GM15510 (cell line): ENCODE results near the gene DAD1.

Source experiments
- POLR2A ChIP-seq: IDR thresholded peaks from 3 replicates; pipeline ENCODE4 v1.6.1; 2011; ENCODE audit warnings: borderline replicate concordance; ENCODE audit not compliant: insufficient read length; ENCODE audit errors: extremely low read depth

Gene DAD1

DNA sequence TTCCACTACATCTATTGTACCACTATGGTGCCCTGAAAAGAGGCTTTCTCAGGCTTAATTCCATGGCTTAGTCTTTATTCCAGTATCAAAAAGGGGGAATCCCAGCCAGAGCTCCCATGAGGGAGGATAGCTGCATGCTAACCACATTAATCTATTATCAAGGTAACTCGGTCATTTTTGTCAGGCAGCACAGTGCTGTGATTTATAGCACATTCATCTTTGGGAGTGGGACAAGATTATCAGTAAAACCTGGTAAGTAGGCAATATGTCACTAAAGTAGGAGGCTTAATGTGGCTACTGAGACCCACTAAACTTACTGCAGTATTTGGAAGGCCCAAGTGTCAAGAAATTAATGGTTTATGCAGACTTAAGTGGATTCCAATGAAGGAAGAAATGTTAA, 58.9 kb downstream of the DAD1 start:
- no peak for TF ChIP-seq POLR2A

DNA sequence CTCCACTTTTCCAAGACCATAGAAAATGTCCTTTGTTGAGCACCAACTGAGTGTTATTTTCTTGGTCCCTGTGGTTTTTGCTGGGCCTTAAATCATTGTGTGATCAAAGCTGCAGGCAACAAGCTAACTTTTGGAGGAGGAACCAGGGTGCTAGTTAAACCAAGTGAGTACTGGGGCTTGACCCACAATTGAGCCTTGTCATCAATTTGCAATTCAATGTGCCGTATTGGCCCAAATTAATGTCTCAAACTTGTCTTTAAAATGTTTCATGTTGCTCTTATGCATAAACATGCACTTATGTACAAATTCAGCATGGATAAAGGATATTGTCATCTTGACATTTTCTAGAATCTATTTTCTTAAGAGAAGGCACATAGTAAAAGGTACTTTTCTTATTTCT, 62.3 kb downstream of the DAD1 start:
- TF ChIP-seq POLR2A = no peak

DNA sequence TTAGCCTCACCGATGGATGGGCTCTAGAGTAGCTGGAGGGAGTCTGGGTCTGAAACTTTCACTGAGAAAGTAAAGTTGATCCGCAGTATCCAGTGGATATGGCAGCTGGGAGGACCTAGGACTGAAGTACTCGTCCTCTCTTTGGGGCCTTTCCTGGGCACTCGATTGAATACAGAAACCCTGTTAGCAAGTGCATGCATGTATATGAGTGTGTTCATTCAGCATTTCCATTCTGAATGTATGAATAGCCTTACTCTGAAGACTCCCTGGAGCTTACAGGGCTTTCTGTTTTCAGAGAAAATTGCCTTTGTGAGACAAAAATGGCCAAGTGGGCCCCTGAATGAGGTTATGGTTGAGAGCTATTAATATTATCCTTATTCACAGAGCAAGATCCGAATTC, 62.8 kb downstream of the DAD1 start:
- no peak for TF ChIP-seq POLR2A

DNA sequence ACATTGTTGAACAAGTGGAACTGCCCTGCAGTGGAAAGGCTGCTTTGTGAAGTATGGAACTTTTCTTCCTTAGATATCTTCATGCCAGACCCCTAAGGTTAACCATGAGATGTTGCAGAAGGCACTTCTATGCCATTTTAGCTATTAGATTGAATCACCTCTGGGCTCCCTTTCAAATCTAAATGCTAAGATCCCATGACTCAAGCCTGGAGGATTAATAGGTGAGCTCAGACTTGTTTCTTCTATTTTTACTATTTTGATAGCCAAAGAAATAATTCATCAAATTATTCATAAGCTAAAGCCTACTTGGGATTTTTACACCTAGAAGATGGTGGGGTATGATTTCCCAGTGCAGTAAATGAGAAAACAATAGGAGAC, 64.3 kb downstream of the DAD1 start:
- TF ChIP-seq POLR2A = no peak

DNA sequence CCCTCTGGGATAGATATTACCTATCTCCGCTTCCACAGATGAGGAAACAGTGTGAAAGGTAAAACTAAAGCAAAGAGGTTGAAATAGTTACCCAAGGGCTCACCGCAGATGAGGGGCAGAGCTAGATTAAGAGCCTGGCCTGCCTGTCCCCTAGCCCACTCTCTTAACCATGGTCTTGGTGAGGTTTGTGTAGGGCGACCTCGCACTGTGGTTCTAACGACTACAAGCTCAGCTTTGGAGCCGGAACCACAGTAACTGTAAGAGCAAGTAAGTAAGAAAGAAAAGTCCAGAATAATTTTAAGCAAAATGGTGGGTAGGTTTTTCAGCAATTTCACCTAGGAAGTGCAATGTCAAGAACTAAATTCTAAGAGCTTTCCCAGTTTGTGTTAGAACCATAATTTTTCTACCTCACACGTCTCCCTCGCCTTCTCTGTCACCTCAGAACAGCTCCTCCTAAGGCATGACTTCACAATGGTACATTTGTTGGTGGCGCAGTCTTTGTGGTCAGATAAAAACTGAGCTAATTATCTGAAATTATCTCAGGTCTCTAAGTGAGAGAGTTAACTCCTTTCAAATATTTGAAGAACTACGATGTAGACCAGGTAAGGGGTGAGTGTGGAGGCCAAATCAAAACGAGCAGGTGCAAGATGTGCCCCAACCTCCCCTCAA, 64.8 kb downstream of the DAD1 start:
- peak; percentile 19 for TF ChIP-seq POLR2A

DNA sequence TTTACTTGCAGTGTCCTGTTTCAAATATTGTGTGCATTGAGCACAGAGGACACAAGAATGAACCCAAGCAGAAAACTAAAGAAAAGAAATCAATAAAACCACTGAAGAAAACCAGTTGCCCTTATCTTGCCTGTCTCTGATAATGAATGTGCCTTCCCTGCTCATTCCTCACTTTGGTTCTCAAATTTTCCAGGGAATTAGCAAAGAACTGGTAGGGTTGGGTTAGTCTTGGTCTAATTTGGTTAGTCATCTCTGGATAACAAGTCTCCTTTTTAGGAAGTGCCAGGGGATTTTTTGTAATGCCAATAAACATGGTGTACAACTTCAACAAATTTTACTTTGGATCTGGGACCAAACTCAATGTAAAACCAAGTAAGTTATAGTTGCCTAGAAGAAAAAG, 65.7 kb downstream of the DAD1 start:
- TF ChIP-seq POLR2A = no peak

DNA sequence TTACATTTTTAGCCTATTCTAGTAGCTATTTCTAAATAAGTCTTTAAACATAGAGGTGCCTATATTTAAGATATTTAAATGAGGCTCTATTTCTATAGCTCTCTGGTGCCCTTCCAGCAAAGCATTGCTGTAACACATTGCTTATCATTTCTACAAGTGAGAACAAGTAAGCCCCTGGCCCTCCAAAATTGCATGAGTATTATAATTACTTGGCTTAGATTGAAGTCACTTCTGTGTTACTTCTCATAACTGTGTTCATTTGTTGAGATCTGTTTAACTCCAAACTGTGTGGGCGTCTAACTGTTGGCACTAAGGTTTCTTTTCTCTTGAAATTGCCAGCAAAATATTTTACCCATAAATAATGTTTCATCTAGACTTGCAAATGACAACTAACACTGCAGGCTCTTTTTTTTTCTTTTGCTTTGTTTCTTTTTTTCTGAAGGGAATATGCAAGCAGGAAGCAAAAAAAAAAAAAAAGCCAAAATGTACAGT, 66.5 kb downstream of the DAD1 start:
- no peak for TF ChIP-seq POLR2A

DNA sequence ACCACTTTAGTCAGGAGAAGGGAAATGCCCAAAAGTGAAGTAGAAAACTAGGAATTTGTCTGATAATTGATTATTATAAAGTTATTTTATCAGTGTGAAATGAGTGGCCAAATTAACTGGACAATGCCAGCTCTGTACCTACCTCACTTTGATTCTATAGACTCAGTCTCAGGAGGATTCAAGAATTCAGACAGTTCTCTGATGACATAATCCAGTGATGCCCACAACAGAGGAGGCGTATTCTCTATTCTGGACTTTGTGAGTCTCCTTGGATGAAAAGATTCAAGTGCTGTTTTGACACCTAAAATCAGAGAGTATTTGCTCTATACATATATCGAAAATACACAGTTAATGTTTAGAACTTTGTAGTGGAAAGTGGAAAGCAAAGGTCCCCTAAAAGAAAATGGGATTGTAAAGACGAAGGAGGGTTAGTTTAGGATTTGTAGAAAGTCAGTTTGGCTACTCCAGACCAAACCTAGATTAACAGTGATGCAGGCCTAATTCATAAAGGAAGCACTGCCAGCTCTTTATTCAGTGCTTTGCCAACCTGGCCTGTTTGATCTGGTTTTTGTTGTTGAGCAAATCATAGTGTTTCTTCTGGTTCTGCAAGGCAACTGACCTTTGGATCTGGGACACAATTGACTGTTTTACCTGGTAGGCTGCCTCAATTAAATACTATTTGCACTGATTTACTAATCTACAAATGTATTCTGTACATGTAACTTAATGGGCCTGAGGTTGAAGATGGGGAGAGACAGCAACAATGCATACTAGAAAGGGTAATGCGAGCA, 67.4 kb downstream of the DAD1 start:
- no peak for TF ChIP-seq POLR2A

DNA sequence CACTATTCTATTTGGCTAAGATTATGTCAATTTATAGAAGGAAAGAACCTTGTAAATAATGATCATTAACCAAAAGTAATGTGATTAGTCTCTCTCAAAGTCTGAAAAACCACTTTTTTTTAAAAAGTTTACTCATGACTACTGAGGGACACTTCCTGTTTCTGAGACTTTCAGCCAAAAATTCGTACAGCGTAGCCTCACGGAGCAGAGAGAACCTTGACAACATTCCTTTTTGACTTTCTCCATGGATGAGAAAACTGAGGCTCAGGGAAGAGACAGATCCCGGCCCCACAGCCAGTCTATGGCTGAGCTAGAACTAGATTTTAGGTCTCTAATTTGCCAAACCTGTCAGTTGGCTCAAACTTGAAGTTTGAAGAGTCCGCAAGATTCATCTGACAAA, 68.2 kb downstream of the DAD1 start:
- TF ChIP-seq POLR2A = no peak

DNA sequence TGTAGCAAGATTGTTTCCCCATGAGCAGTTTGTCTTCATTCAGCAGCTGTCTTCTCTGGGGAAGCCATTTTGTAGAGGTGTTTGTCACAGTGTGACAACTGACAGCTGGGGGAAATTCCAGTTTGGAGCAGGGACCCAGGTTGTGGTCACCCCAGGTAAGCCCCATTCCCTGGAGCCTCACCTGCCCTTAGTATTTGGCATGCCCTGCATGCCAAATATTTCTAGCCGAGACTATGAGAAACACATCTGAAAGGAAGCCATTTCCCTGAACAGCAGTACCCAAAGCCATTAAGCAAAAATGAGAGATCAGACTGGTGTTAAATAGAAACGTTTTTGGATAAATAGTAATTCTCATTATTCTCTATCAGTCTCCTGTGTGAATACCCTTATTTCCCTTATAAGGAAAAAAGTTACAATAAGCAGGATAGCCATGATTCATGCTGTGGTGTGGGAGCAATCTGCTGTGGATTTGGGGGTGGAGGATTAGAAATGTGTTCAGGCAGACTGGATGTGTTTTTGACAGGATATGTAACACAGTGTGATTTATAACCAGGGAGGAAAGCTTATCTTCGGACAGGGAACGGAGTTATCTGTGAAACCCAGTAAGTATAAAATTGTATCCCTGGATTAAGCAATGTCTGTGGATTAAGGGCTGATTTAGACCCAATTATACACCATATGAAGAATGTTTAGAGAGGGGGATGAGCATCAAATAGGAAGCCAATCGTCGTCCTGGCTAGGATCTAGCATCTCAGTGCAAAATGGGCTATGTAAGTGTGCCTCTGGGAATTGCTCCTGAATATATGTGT, 68.9 kb downstream of the DAD1 start:
- TF ChIP-seq POLR2A = no peak

DNA sequence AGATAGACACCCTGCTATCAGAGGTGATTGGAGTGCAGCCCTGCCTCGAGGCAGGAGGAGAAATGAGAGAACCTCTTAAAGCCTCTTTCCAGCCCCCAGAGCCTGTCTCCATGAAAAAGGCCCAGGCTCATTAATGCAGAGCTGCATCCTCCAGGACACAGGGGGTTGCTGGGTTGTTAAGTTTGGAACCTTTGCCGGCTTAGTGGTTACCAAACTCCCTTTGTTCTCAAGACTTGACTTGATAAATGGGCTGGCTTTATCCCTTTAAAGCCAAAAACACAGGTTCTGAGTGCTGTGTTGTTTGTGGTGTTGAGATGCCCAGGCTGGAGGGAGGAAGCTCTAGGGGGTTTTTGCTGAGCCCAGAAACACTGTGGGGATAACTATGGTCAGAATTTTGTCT, 71.0 kb downstream of the DAD1 start:
- TF ChIP-seq POLR2A = no peak

DNA sequence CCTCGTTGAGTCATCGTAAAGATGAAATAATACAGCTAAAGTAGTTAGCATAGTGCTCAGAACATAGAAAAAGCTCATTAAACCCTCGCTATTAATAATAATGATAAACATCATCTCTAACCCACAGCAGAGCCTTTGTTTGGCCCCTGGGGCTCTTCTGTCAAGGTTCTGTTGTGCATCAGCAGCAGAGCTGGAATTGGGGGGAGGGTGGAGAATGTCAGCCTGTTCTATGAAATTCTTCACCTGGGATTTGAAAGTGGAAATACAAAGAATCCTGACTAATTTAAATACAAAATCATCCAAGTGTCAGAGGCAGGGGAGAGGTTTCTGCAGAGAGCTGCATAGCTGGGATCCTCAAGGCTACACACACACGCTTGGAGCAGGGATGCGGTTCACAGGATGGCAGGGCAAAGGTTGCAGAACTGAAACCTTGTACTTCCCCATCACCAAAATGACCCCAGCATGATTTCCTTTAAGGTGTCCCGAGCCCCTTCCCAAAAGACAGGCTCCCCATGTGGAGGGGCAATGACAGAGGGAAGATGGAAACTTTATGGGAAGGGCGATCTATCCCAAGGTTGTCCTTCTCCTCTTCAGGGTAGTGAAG, 71.8 kb downstream of the DAD1 start:
- TF ChIP-seq POLR2A = no peak

DNA sequence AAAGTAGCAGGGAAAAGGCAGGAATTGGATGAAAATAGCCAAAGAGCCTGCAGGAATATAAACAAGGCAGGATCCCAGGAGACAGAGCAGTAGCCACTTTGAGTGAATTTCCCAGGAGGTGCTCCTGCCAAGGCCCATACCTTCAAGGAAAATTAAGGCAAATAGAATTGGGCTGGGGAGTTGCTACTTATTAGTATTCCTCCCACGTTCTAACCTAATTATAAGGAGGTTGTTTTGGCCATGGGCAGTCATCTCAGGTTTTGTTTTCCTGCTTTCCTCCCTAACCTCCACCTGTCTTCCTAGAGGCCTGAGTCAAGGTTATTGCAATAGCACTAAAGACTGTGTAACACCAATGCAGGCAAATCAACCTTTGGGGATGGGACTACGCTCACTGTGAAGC, 73.1 kb downstream of the DAD1 start:
- TF ChIP-seq POLR2A = no peak
